Neuronal stem cell (in vitro differentiated cells): Measurements from ENCODE around the gene PREB.
A peak's percentile ranks its signal among the peaks of the same experiment; 100 is the strongest.

ENCODE experiments used
- DNase-seq: peaks from one replicate; pipeline ENCODE4 v3.0.0-alpha.2; 2013; ENCODE audit warnings: low spot score
- H2AFZ ChIP-seq: one replicate; pipeline ENCODE4 v1.6.1; 2013; ENCODE audit warnings: mild to moderate bottlenecking, low read length, inconsistent platforms
- H2AK5ac ChIP-seq: 2 replicates; pipeline ENCODE4 v1.6.1; 2013; ENCODE audit warnings: low read depth, mild to moderate bottlenecking, inconsistent platforms, low read length, moderate library complexity, mixed read lengths
- H2BK120ac ChIP-seq: 2 replicates; pipeline ENCODE4 v1.6.1; 2013; ENCODE audit warnings: low read depth, mild to moderate bottlenecking, inconsistent platforms, low read length, moderate library complexity, mixed read lengths
- H2BK12ac ChIP-seq: one replicate; pipeline ENCODE4 v1.6.1; 2013; ENCODE audit warnings: low read length, inconsistent platforms
- H2BK15ac ChIP-seq: 2 replicates; pipeline ENCODE4 v1.6.1; 2013; ENCODE audit warnings: mild to moderate bottlenecking, low read length, inconsistent platforms, mixed read lengths
- H2BK5ac ChIP-seq: one replicate; pipeline ENCODE4 v1.6.1; 2013; ENCODE audit warnings: inconsistent platforms, mild to moderate bottlenecking, low read length, moderate library complexity
- H3K14ac ChIP-seq: one replicate; pipeline ENCODE4 v1.6.1; 2013; ENCODE audit warnings: low read length, inconsistent platforms
- H3K18ac ChIP-seq: 2 replicates; pipeline ENCODE4 v1.6.1; 2013; ENCODE audit warnings: low read length, inconsistent platforms
- H3K23ac ChIP-seq: 2 replicates; pipeline ENCODE4 v1.6.1; 2013; ENCODE audit warnings: low read depth, mild to moderate bottlenecking, mixed read lengths, low read length, inconsistent platforms; ENCODE audit not compliant: poor library complexity
- H3K27ac ChIP-seq: replicated peaks from 3 replicates; pipeline ENCODE4 v1.5.1; 2013; ENCODE audit warnings: low read length, inconsistent platforms
- H3K27me3 ChIP-seq, 3 experiments: 2 replicates each; pipeline ENCODE4 v1.6.1; 2013; ENCODE audit warnings: low read length in 3 of 3, mild to moderate bottlenecking in 2 of 3, inconsistent platforms in 1 of 3, low read depth in 1 of 3, mixed read lengths in 1 of 3, moderate library complexity in 1 of 3; ENCODE audit not compliant: control insufficient read depth in 3 of 3, insufficient read depth in 3 of 3
- H3K36me3 ChIP-seq, 2 donors: replicated peaks in 1 of 2; 2 replicates each; pipeline ENCODE4 v1.6.1; 2013; ENCODE audit warnings: low read length in 2 of 2; ENCODE audit not compliant: control insufficient read depth in 2 of 2, insufficient read depth in 2 of 2
- H3K4ac ChIP-seq: 2 replicates; pipeline ENCODE4 v1.6.1; 2013; ENCODE audit warnings: inconsistent platforms, mild to moderate bottlenecking, low read length, moderate library complexity
- H3K4me1 ChIP-seq, 2 donors: 1 replicate in 1 of 2; 2 replicates in 1 of 2; pipeline ENCODE4 v1.6.1; 2013; ENCODE audit warnings: low read length in 2 of 2, low read depth in 1 of 2; ENCODE audit not compliant: control insufficient read depth in 2 of 2, insufficient read depth in 1 of 2
- H3K4me2 ChIP-seq: one replicate; pipeline ENCODE4 v1.6.1; 2013; ENCODE audit warnings: mild to moderate bottlenecking, low read length, inconsistent platforms; ENCODE audit not compliant: insufficient read depth, poor library complexity, severe bottlenecking
- H3K4me3 ChIP-seq, 2 donors: 2 replicates each; pipeline ENCODE4 v1.5.1; 2013; ENCODE audit warnings: low read length in 2 of 2, mild to moderate bottlenecking in 2 of 2, inconsistent platforms in 1 of 2, moderate library complexity in 1 of 2
- H3K79me1 ChIP-seq: one replicate; pipeline ENCODE4 v1.6.1; 2013; ENCODE audit warnings: low read depth, mild to moderate bottlenecking, inconsistent platforms, low read length, moderate library complexity
- H3K9ac ChIP-seq: one replicate; pipeline ENCODE4 v1.6.1; 2013; ENCODE audit warnings: mild to moderate bottlenecking, low read depth, low read length, inconsistent platforms; ENCODE audit not compliant: poor library complexity
- H3K9me3 ChIP-seq, 2 donors: replicated peaks in 1 of 2; 2 replicates each; pipeline versions ENCODE3 to v1.6.1; 2013; ENCODE audit warnings: low read length in 2 of 2, mild to moderate bottlenecking in 2 of 2, inconsistent platforms in 1 of 2, low read depth in 1 of 2, mixed read lengths in 1 of 2, moderate library complexity in 1 of 2; ENCODE audit not compliant: control insufficient read depth in 2 of 2, insufficient read depth in 1 of 2
- H4K8ac ChIP-seq: one replicate; pipeline ENCODE4 v1.6.1; 2013; ENCODE audit warnings: low read depth, mild to moderate bottlenecking, inconsistent platforms, low read length, moderate library complexity
- H4K91ac ChIP-seq: one replicate; pipeline ENCODE4 v1.6.1; 2013; ENCODE audit warnings: low read length, low read depth, mild to moderate bottlenecking, inconsistent platforms; ENCODE audit not compliant: poor library complexity
- WGBS, 2 donors: extraction: QIAGEN DNeasy Blood & Tissue Kit; methylation state at CpG; one replicate each; pipeline ENCODE4 v1.1.7; 2013; ENCODE audit warnings: missing lambda C conversion rate in 2 of 2, mixed read lengths in 1 of 2; ENCODE audit not compliant: insufficient read length in 2 of 2, insufficient replicate concordance in 1 of 2; ENCODE audit errors: extremely low coverage in 2 of 2; 5-methylcytosine and 5-hydroxymethylcytosine counted together

The PREB gene

DNA sequence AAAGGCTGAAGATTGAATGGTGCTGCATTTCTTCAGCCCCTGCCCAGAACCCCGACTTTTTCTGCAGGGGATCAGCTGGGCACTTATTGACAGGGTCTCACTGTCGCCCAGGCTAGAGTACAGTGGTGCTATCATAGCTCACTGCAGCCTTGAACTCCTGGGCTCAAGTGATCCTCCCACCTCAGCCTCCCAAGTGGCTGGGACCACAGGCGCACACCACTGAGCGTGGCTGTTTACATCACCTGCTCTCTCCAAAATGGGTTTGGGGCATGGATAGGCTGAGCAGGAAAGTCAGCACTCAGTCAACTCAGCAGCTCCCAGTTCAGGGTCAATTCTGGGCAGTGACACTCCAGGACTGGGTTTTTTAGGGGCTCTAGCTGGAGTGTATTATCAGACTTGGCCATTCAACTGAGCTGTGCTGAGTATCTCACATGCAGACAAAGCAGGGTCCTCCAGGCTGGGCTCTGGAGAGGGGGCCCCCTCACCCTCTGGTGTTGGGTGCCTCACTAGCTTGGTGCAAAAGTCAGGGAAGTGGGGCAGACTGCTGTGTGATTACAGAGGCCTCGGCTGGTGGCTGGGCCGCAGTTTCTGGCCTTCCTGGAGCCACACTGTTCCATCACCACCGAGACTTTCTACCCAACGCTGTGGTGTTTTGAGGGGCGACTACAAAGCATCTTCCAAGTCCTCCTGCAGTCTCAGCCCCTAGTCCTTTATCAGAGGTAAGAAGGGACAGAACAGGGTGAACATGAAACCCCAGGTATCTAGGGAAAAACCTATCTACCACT lies 6.4 kb downstream of the PREB start:
- Histone ChIP-seq H4K91ac (no peak overlapping the region), H3K36me3 (peaks cover 28 to 43% of the 10 kb centered on the region in 2 donors), H3K27ac (no peak overlapping the region), H3K27me3 (peaks cover 0 to 16% (median 3%) of the 10 kb centered on the region in 3 experiments), H3K4me2 (no peak overlapping the region), H3K18ac (no peak overlapping the region), H2AK5ac (no peak overlapping the region), H2BK12ac (no peak overlapping the region), H3K23ac (no peak overlapping the region), H3K4me1 (peaks cover 0 to 8% of the 10 kb centered on the region in 2 donors), H2AFZ (no peak overlapping the region), H3K79me1 (peaks cover 6% of the 10 kb centered on the region), H4K8ac (no peak overlapping the region), H2BK15ac (no peak overlapping the region), H3K14ac (no peak overlapping the region), H2BK5ac (no peak overlapping the region), H3K9me3 (no peaks in the 10 kb centered on the region), H3K9ac (no peak overlapping the region), H3K4me3 (no peak overlapping the region), H2BK120ac (no peak overlapping the region), H3K4ac (no peak overlapping the region)
- no CpG with 5 or more reads among the region's 9 CpGs for WGBS, 2 donors
- DNase-seq: no peak

DNA sequence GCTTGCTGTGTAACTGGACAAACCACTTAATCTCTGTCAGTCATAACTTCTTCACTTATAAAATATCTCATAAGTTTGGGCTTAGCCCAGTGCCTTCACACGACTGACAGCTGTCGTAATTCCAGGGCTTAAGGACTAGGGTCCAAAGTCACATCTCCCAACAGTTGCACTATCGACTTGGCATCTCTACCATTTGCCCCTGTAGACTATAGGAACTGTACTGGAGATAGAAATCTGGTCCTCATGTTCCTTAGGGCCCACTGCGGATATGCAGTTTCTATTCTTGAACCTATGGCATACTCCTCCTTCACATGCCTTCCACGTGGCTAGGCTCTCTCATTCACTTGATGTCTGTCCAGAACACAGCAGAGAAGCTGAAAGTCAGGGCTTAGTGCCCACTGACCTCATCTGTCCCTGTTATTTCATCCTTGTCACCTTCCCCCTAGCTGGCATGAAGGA lies 8.2 kb downstream of the PREB start:
- Histone ChIP-seq H2BK12ac (no peak overlapping the region), H3K14ac (no peak overlapping the region), H3K79me1 (peaks cover under 1% of the 10 kb centered on the region), H3K23ac (no peak overlapping the region), H3K4me2 (no peak overlapping the region), H3K27me3 (peaks cover 0 to 34% (median 7%) of the 10 kb centered on the region in 3 experiments), H3K36me3 (peaks cover 15 to 25% of the 10 kb centered on the region in 2 donors), H3K9ac (no peak overlapping the region), H3K18ac (no peak overlapping the region), H4K91ac (no peak overlapping the region), H3K4ac (no peak overlapping the region), H4K8ac (no peak overlapping the region), H2AFZ (no peak overlapping the region), H3K9me3 (no peaks in the 10 kb centered on the region), H2AK5ac (no peak overlapping the region), H2BK5ac (no peak overlapping the region), H2BK120ac (no peak overlapping the region), H3K4me1 (peaks cover 0 to 6% of the 10 kb centered on the region in 2 donors), H3K27ac (no peak overlapping the region), H3K4me3 (no peak overlapping the region), H2BK15ac (no peak overlapping the region)
- DNase-seq: no peak
- WGBS, 2 donors: no CpG with 5 or more reads among the region's 5 CpGs

DNA sequence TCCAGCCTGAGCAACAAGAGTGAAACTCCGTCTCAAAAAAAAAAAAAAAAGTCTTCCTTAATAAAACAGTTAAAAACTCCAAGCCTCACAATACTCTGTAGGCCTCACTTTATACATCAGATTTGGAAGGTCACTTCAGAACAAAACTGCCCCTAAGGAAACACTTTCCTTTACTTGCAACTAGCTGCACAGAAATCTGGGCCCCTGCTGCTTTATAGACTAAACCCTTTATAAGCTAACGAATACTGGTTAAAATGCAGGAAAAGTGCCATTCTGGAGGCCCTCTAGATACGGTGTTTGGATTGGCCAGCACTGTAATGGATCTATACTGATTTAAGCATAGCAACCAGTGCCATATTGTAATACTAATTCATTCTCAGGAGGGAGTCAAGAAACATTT lies 9.3 kb downstream of the PREB start:
- Histone ChIP-seq H3K9ac (no peak overlapping the region), H2BK120ac (no peak overlapping the region), H3K9me3 (no peaks in the 10 kb centered on the region), H3K36me3 (peaks cover 4 to 13% of the 10 kb centered on the region in 2 donors), H4K91ac (no peak overlapping the region), H2BK12ac (no peak overlapping the region), H3K4ac (no peak overlapping the region), H3K27ac (no peak overlapping the region), H2BK15ac (no peak overlapping the region), H3K4me3 (no peak overlapping the region), H3K14ac (no peak overlapping the region), H4K8ac (no peak overlapping the region), H3K79me1 (no peaks in the 10 kb centered on the region), H3K4me2 (no peak overlapping the region), H2BK5ac (no peak overlapping the region), H3K4me1 (peaks cover 0 to 6% of the 10 kb centered on the region in 2 donors), H2AFZ (no peak overlapping the region), H3K27me3 (peaks cover 0 to 46% (median 10%) of the 10 kb centered on the region in 3 experiments), H3K23ac (no peak overlapping the region), H3K18ac (no peak overlapping the region), H2AK5ac (no peak overlapping the region)
- no peak for DNase-seq
- WGBS, 2 donors: no CpG with 5 or more reads among the region's 3 CpGs

DNA sequence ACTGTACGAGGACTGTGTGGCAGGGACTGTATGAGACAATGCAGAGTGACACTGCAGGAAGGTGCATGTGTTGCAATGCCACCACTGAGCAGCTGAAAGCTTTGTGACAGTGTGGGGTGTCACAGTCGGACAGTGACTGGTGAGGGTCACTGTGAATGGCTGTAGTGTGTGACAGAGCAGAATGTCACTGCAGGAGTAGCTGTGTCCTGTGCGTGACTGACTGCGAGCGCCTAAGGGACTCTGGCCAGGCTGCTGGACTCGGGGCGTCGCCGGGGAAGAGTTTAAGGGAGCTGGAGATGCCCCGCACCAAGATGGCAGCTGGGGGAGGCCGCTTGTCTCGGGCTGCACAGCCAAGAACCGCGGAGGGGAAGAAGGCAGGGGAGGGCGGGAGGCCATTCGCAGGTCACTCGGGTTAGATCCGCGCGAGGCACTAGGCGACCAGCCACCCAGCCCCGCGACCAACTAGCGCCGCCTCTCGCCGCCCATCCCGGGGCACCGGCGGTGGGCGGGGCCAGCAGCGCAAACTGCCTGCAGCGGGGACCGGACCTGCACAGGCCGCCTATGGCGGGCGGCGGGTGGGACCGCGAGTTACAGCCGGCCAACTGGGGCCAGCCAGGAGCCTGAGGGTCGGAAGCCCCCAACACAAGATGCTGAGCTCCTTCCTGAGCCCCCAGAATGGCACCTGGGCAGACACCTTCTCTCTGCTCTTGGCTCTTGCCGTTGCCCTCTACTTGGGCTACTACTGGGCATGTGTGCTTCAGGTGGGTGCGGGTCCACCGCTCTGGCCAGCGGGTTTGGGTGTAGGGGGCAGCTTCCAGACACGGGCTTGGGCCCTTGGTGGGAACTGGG lies 10.9 kb downstream of the PREB start, which contains the start of gene ABHD1:
Gene ABHD1, plus strand, starts transcription at position 514 of the 849 bp plus-strand sequence. Its CDS starts 134 bp downstream, at position 648.
- DNase-seq: no peak
- Histone ChIP-seq H3K14ac (no peak within 1 kb of the TSS), H3K23ac (peak within 1 kb of the TSS; percentile 36), H3K79me1 (no peaks in the 10 kb centered on the region), H2BK15ac (no peak within 1 kb of the TSS), H3K36me3 (no peaks in the 10 kb centered on the region), H2BK120ac (no peak within 1 kb of the TSS), H3K9ac (peak within 1 kb of the TSS; percentile 17), H3K4ac (no peak within 1 kb of the TSS), H3K9me3 (peaks cover 0 to 4% of the 10 kb centered on the region in 2 donors), H2AK5ac (peak within 1 kb of the TSS; percentile 0), H2BK12ac (peak within 1 kb of the TSS; percentile 5), H3K4me1 (peaks cover 4 to 9% of the 10 kb centered on the region in 2 donors), H3K27ac (no peak within 1 kb of the TSS), H2BK5ac (no peak within 1 kb of the TSS), H3K18ac (peak within 1 kb of the TSS; percentile 39), H4K8ac (no peak within 1 kb of the TSS), H3K4me2 (peak within 1 kb of the TSS; percentile 66), H3K27me3 (peaks cover 6 to 61% (median 22%) of the 10 kb centered on the region in 3 experiments), H4K91ac (no peak within 1 kb of the TSS), H2AFZ (peak within 1 kb of the TSS; percentile 94), H3K4me3 (peak within 1 kb of the TSS; percentile 43 to 79)
- WGBS, 2 donors: no CpG with 5 or more reads among the region's 47 CpGs
